Hepatocyte (in vitro differentiated cells): ENCODE data around the gene GOLT1A. TPM values are rescaled to one million over a fixed set of nuclear protein-coding genes. Genes with fewer than 3 reads are reported as not detected.

Source experiments
- DNase-seq: peaks from one replicate; pipeline ENCODE4 v3.0.0-alpha.2; 2016; ENCODE audit warnings: low spot score
- H2AFZ ChIP-seq: fragments of 200-600 bp; sonication (generic); 2 replicates; pipeline ENCODE4 v1.6.0; 2016; ENCODE audit warnings: antibody characterized with exemption, mild to moderate bottlenecking
- H3K27ac ChIP-seq: fragments of 200-600 bp; sonication (generic); 2 replicates; pipeline ENCODE4 v1.5.1; 2016; ENCODE audit warnings: mild to moderate bottlenecking
- H3K27me3 ChIP-seq: fragments of 200-600 bp; sonication (generic); 2 replicates; pipeline ENCODE4 v1.6.1; 2016
- H3K36me3 ChIP-seq: fragments of 200-600 bp; sonication (generic); replicated peaks from 2 replicates; pipeline ENCODE4 v1.5.1; 2016; ENCODE audit warnings: low read depth; ENCODE audit not compliant: insufficient read depth
- H3K4me1 ChIP-seq: fragments of 200-600 bp; sonication (generic); 2 replicates; pipeline ENCODE4 v1.5.1; 2016; ENCODE audit warnings: mild to moderate bottlenecking, moderate library complexity; ENCODE audit not compliant: insufficient read depth
- H3K4me2 ChIP-seq: fragments of 200-600 bp; sonication (generic); 2 replicates; pipeline ENCODE4 v1.6.0; 2016
- H3K4me3 ChIP-seq: fragments of 200-600 bp; sonication (generic); 2 replicates; pipeline ENCODE4 v1.5.1; 2016; ENCODE audit warnings: mild to moderate bottlenecking
- H3K79me2 ChIP-seq: fragments of 200-600 bp; sonication (generic); 2 replicates; pipeline ENCODE4 v1.6.0; 2017; ENCODE audit warnings: mild to moderate bottlenecking
- H3K9me2 ChIP-seq: fragments of 200-600 bp; sonication (generic); replicated peaks from 2 replicates; pipeline ENCODE4 v1.6.0; 2017; ENCODE audit warnings: mild to moderate bottlenecking; ENCODE audit not compliant: insufficient read depth
- H3K9me3 ChIP-seq: fragments of 200-600 bp; sonication (generic); 2 replicates; pipeline ENCODE4 v1.5.1; 2016; ENCODE audit warnings: low read depth, mild to moderate bottlenecking
- H4K20me1 ChIP-seq: fragments of 200-600 bp; sonication (generic); 2 replicates; pipeline ENCODE4 v1.6.0; 2016; ENCODE audit warnings: mild to moderate bottlenecking; ENCODE audit not compliant: insufficient read depth, poor library complexity, severe bottlenecking
- CTCF ChIP-seq: fragments of 200-600 bp; sonication (generic); IDR thresholded peaks from 2 replicates; pipeline ENCODE4 v1.5.1; 2016; ENCODE audit warnings: antibody characterized with exemption, mild to moderate bottlenecking; ENCODE audit not compliant: poor library complexity
- EZH2 ChIP-seq: fragments of 200-600 bp; sonication (generic); IDR thresholded peaks from 2 replicates; pipeline ENCODE4 v1.6.1; 2016; ENCODE audit warnings: antibody characterized with exemption, mild to moderate bottlenecking, borderline replicate concordance
- EZH2phosphoT487 ChIP-seq: fragments of 200-600 bp; sonication (generic); IDR thresholded peaks from one replicate; pipeline ENCODE4 v1.6.1; 2018; ENCODE audit warnings: antibody characterized with exemption, mild to moderate bottlenecking, low read depth, moderate library complexity; ENCODE audit not compliant: unreplicated experiment, severe bottlenecking
- WGBS: methylation state at CpG from one replicate; pipeline ENCODE4 v1.1.6; 2016; ENCODE audit warnings: low lambda C conversion rate; ENCODE audit errors: missing lambda C conversion rate; 5-methylcytosine and 5-hydroxymethylcytosine counted together
- polyA plus RNA-seq: library from polyadenylated mRNA; unstranded; fragments of >200 nt; fragmentation: Nextera tagmentation; extraction: Ambion mirVana; gene quantifications from 2 replicates; pipeline ENCODE4 v1.2.1, GENCODE V29; 2016
- total RNA-seq: library from RNA; depleted of rRNA; stranded (reverse); fragments of >200 nt; gene quantifications from 2 replicates; pipeline ENCODE4 v1.2.3, GENCODE V29; 2014

Gene GOLT1A
- total and polyA plus RNA-seq, 2 experiments from 2014 or later = 13.6 to 36.0 TPM

- Histone ChIP-seq H4K20me1 (no peaks in the 10 kb centered on the region), H3K27me3 (no peaks in the 10 kb centered on the region), H3K9me3 (no peaks in the 10 kb centered on the region), H3K9me2 (no peaks in the 10 kb centered on the region), H3K4me1 (peaks cover 18% of the 10 kb centered on the region), H3K27ac (no peak overlapping the region), H3K4me3 (no peak overlapping the region), H3K36me3 (no peaks in the 10 kb centered on the region), H3K79me2 (no peaks in the 10 kb centered on the region), H2AFZ (no peak overlapping the region), H3K4me2 (no peak overlapping the region)
- no peak for DNase-seq
- 83% methylated on average over 13 of the region's 13 CpGs for WGBS
- TF ChIP-seq CTCF (no peak), EZH2phosphoT487 (no peak), EZH2 (no peak)
Observed at GRCh38 chr1:204261746-204262505, 48.1 kb upstream of the GOLT1A start.

DNA sequence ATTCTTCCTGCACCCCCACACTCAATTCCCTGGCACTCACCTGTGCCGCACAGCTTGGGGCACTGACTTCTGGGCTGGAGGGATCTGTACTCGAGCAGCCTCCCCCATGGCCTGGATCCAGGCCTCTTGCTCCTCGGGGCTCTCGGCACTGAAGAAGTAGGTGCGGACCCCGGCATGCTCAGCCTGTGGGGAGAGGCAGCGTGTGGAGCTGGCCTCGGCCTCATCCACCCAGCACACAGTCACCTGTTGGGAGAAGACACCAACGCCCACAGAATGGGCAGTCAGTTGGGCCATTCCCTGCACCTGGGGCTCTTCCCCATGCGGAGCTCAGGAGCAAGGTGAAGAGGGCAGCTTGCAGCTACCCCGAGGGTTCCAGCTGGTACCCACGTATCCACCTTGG, 47.5 kb upstream of the GOLT1A start:
- Histone ChIP-seq H3K27ac (no peak overlapping the region), H3K36me3 (no peaks in the 10 kb centered on the region)

DNA sequence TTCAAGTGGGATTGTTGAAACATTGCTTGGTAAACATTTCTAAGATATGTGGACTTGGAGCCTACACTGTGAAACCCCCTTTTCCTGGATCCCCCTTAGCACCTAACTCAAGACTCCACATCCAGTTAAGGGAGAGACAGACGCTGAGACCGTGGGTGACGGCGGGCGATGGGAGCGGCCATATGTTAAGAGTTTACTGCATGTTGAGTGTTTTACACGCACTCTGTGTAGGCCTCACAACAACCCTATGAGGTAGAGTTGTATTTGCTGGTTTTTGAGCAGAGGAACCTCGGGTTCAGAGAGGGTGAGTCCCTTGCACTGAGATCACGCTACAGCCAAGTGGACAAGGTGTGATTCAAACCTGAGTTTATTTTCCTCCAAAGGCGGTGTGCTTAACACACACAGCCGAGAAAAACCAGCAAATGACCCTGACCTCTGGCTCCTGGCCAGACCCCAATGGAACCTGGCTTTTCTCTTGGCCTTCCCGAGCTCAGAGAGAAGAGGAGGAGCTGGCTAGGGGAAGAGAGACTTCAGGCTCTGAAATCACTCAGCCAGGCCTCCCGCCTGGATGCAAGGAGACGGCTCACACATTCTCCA, 46.9 kb upstream of the GOLT1A start:
- TF ChIP-seq EZH2phosphoT487 = no peak
- TF ChIP-seq EZH2 = no peak
- no peak for TF ChIP-seq CTCF
- no peak overlapping the region for H2AFZ ChIP-seq
- no peaks in the 10 kb centered on the region for H3K9me2 ChIP-seq
- H3K9me3 ChIP-seq = no peaks in the 10 kb centered on the region
- no peaks in the 10 kb centered on the region for H3K36me3 ChIP-seq
- H3K79me2 ChIP-seq = no peaks in the 10 kb centered on the region
- no peak overlapping the region for H3K4me3 ChIP-seq
- H3K4me2 ChIP-seq = no peak overlapping the region
- WGBS = 80% methylated on average over 14 of the region's 14 CpGs
- H3K27me3 ChIP-seq = no peaks in the 10 kb centered on the region
- no peaks in the 10 kb centered on the region for H4K20me1 ChIP-seq
- H3K4me1 ChIP-seq = peaks cover 11% of the 10 kb centered on the region
- H3K27ac ChIP-seq = no peak overlapping the region
- DNase-seq = no peak

More for the DNA sequence above, 47.5 kb upstream of the GOLT1A start:
- H3K79me2 ChIP-seq = no peaks in the 10 kb centered on the region
- H3K4me3 ChIP-seq = no peak overlapping the region
- H3K9me2 ChIP-seq = no peaks in the 10 kb centered on the region
- no peaks in the 10 kb centered on the region for H3K9me3 ChIP-seq
- TF ChIP-seq EZH2 (no peak), CTCF (no peak), EZH2phosphoT487 (no peak)
- WGBS = 98% methylated on average over 12 of the region's 12 CpGs
- no peak overlapping the region for H2AFZ ChIP-seq
- H3K4me1 ChIP-seq = peaks cover 13% of the 10 kb centered on the region
- no peaks in the 10 kb centered on the region for H4K20me1 ChIP-seq
- H3K27me3 ChIP-seq = no peaks in the 10 kb centered on the region
- no peak for DNase-seq
- H3K4me2 ChIP-seq = no peak overlapping the region
